IPS-NIHi7 (cell line): Measurements from ENCODE around the gene CD109.
"Not testable (repeated sequence)": the region's sequence is repeated elsewhere in the genome, so short reads cannot be mapped to it uniquely, and the experiment has no call there.

ENCODE experiments used
- DNase-seq: peaks from one replicate; pipeline ENCODE4 v3.0.0; 2012; ENCODE audit warnings: mixed read lengths; ENCODE audit errors: extremely low spot score

The CD109 gene

GRCh38 chr6:73784726-73785505, 88.9 kb downstream of the CD109 start:
- DNase-seq: no peak

DNA sequence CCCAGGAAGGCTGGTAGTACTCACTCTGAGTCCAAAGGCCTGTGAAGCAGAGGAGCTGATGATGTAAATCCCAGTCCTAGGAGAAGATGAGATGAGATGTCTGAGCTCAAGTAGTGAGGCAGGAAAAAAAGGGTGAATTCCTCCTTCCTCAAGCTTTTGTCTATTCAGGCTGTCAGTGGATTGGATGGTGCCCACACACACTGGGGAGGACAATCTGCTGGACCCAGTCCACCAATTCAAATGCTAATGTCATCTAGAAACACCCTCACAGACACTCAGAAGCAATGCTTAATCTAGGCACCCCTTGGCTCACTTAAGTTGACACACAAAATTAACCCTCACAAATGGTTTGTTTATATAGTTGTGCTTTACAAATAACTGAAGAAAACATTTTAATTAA, 94.6 kb downstream of the CD109 start:
- DNase-seq: no peak

DNA sequence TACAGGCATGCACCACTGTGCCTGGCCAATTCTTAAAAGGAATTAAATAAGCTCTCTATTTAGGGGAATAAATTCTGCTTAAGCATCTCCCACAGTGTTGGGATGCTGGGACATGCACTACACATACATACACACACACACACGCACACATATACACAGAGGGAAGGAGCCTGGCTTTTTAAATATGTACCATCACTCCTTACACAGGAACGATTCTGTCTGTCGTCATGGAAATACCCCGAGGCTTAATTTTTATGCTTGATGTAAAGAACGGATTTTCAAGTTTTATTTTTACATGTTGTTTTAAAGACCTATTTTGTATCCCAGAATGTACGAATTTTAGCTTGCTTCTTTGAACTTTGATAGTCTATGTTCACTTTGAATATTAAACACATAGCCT, 95.3 kb downstream of the CD109 start:
- no peak for DNase-seq

DNA sequence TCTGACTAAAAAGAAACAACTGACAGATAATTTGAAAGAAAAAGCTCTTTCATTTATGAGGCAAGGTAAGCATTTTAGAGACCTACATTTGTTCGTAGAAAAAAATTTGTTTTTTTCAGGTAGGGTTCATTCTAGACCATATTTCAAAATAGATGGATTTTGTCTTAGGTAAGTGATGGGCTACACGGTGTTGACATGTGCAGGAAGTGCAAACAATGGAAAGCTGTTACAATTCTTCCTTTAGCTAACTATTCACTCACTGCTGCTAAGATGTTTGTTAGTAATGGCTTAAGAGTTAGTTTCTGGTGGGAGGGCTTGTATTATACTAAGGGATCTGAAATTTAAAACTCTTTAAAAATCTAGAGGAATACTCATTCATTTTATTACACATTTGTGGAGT, 96.7 kb downstream of the CD109 start:
- DNase-seq: no peak

- DNase-seq: no peak
These were observed 100.9 kb downstream of the CD109 start for GRCh38 chr6:73796881-73797280.

GRCh38 chr6:73797861-73798260, 101.9 kb downstream of the CD109 start:
- no peak for DNase-seq

- DNase-seq: peak; percentile 50
These were observed 102.6 kb downstream of the CD109 start for GRCh38 chr6:73798592-73798991.

DNA sequence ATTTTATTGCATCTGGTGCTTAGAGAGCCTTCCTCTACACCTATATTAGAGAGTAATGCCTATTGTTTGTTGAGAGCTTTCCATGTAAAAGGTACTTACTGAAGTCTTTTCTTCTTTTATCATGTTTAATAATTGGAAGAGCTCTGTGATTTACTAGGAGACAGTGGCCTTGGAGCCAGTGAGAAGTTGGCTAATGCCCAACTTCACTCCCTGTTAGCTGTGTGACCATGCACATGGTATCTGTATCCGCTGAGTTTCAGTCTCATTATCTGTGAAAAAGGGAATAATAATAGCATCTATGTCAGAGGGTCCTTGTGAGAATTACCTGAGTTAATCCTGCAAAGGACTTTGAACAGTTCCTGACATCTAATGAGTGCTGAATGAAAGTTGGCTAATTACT, 105.0 kb downstream of the CD109 start:
- no peak for DNase-seq

GRCh38 chr6:73801652-73802268, 105.8 kb downstream of the CD109 start:
- no peak for DNase-seq

GRCh38 chr6:73802366-73802765, 106.4 kb downstream of the CD109 start:
- DNase-seq: no peak

- peak; percentile 73 for DNase-seq
These were observed 107.7 kb downstream of the CD109 start for GRCh38 chr6:73803562-73804241.

DNA sequence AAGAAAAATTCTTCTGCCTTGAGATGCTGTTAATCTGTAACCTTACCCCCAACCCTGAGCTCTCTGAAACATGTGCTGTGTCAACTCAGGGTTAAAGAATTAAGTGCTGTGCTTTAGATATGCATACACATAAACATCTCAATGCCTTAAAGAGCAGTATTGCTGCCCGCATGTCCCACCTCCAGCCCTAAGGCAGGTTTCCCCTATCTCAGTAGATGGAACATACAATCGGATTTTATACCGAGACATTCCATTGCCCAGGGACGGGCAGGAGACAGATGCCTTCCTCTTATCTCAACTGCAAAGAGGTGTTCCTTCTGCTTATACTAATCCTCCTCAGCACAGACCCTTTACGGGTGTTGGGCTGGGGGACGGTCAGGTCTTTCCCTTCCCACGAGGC, 109.2 kb downstream of the CD109 start:
- DNase-seq: not testable (repeated sequence)

DNA sequence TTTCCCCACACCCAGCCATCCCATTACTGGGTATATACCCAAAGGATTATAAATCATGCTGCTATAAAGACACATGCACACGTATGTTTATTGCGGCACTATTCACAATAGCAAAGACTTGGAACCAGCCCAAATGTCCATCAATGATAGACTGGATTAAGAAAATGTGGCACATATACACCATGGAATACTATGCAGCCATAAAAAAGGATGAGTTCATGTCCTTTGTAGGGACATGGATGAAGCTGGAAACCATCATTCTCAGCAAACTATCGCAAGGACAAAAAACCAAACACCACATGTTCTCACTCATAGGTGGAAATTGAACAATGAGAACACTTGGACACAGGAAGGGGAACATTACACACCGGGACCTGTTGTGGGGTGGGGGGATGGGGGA, 110.0 kb downstream of the CD109 start:
- DNase-seq: not testable (repeated sequence)

GRCh38 chr6:73811706-73812105, 115.7 kb downstream of the CD109 start:
- no peak for DNase-seq

- no peak for DNase-seq
These were observed 121.2 kb downstream of the CD109 start for GRCh38 chr6:73817253-73817652.

DNA sequence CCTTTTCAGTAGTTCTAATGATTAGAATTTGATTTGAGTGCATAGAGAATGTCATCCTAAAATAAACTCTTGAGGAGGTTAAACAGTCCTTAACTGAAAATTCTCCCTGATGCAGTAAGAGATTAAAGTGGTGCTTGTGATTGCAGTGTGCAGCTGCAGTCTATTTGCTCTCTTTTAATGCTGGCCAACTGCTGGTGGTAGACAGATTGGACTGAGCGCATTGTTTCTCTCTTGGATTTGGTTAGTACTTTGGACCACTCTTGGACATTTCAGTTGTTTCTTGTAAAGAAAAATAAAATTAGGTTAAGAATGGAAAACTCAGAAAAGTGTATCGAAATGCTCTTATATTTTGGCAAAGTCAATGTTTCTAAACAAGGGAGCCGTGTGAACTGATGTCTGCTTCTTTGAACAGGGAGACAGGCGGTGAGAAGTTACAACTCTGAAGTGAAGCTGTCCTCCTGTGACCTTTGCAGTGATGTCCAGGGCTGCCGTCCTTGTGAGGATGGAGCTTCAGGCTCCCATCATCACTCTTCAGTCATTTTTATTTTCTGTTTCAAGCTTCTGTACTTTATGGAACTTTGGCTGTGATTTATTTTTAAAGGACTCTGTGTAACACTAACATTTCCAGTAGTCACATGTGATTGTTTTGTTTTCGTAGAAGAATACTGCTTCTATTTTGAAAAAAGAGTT, 127.2 kb downstream of the CD109 start:
- no peak for DNase-seq

DNA sequence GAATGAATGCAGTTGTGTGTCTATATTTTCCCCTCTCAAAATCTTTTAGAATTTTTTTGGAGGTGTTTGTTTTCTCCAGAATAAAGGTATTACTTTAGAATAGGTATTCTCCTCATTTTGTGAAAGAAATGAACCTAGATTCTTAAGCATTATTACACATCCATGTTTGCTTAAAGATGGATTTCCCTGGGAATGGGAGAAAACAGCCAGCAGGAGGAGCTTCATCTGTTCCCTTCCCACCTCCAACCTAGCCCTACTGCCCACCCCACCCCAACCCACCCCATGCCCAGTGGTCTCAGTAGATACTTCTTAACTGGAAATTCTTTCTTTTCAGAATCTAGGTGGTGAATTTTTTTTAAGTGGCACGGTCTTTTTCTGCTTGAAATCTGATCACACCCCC, 127.8 kb downstream of the CD109 start:
- peak; percentile 20 for DNase-seq

GRCh38 chr6:73826571-73826970, 130.6 kb downstream of the CD109 start:
- no peak for DNase-seq

DNA sequence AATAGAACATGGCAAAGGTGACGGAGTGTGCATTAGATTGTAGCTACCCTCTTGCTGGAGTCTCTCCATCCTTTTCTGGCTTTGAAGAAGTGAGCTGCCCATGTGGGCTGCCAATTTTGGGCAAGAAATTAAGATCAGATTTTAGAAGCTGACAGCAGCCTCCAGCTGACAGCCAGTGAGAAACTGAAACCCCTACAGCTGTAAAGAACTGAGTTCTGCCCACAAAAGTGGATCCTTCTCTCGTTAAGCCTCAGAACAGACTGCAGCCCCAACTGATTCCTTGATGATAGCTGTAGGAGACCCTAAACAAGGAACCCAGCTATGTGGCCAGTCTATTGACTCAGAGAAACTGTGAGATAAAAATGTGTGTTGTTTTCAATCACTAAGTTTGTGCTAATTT, 134.1 kb downstream of the CD109 start:
- DNase-seq: no peak

GRCh38 chr6:73832313-73832712, 136.3 kb downstream of the CD109 start:
- DNase-seq: no peak

- DNase-seq: not testable (repeated sequence)
These were observed 148.7 kb downstream of the CD109 start for GRCh38 chr6:73844696-73845095.

DNA sequence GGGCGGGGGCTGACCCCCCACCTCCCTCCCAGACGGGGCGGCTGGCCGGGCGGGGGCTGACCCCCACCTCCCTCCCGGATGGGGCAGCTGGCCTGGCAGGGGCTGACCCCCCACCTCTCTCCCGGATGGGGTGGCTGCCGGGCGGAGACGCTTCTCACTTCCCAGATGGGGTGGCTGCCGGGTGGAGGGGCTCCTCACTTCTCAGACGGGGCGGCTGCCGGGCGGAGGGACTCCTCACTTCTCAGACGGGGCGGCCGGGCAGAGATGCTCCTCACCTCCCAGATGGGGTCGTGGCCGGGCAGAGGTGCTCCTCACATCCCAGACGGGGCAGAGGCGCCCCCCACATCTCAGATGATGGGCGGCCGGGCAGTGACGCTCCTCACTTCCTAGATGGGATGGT, 155.0 kb downstream of the CD109 start:
- not testable (repeated sequence) for DNase-seq
